Ovary (tissue), 3 donors: ENCODE data around the gene LRRIQ1.

Experiments used
- CTCF ChIP-seq, 3 donors: fragments of 450-650 bp in 2 of 3; fragments of 200-600 bp in 1 of 3; IDR thresholded peaks; one replicate each; pipeline versions ENCODE4 v1.5.1 to v1.8.0; 2016 to 2022; ENCODE audit warnings: antibody characterized with exemption in 3 of 3, mild to moderate bottlenecking in 1 of 3
- EP300 ChIP-seq: sonication (generic); formaldehyde crosslinking; IDR thresholded peaks from one replicate; pipeline ENCODE4 v1.6.1; 2017; ENCODE audit warnings: antibody characterized with exemption
- POLR2A ChIP-seq: fragments of 450-650 bp; IDR thresholded peaks from one replicate; pipeline ENCODE4 v1.6.1; 2017; ENCODE audit warnings: antibody characterized with exemption, mild to moderate bottlenecking, moderate library complexity
- donor health status: DM: no; HTN: no; CAD: no.

DNA sequence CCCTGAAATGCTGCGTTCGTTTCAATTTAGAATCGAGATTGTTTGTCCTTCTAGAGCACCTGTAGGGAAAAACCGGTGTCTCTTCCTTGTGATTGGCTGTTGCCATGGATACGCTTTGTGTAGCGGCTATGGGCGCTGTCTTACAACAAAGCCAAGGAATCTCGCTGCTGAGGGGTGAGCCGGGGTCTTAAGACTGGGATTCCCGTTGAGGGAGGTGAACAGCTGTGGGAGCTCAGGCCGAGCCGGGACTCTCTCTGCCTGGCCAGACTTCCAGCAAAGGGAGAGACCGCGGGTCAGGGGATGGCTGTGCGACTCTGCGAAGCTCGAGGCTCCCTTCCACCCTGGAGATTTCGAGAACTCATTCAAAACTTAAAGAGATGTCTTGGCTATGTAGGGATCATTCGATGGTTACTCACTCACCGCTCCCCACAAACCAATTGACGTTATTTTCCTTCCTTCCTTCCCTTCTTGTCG is at the start of gene LRRIQ1, which contains the start of gene TSPAN19:
- TF ChIP-seq POLR2A (no peak), CTCF (IDR thresholded peaks at IDR 0.05) (no peak), EP300 (no peak)
